ENCODE data around the gene ARHGEF17.

- TF ChIP-seq EZH2 (IDR thresholded peaks at IDR 0.05; ENCODE audit: borderline replicate concordance) (no peak), CTCF (IDR thresholded peaks at IDR 0.05; ENCODE audit: poor library complexity) (no peak), EZH2phosphoT487 (IDR thresholded peaks at IDR 0.05; ENCODE audit: low read depth, severe bottlenecking, unreplicated experiment) (no peak)
Measured at GRCh38 chr11:73321604-73322381, 13.7 kb downstream of the ARHGEF17 start.
